Common myeloid progenitor, CD34-positive (primary cell): ENCODE measurements around the gene TSACC.

Source experiments
- CTCF ChIA-PET: fragments of 350-600 bp; sonication (Branson Sonifier 250); formaldehyde crosslinking; loops from one replicate; lab custom pipeline; 2021; ENCODE audit warnings: antibody characterized with exemption; lab: Charles Lee
- POLR2A ChIA-PET: fragments of 350-600 bp; sonication (Branson Sonifier 250); formaldehyde crosslinking; loops from one replicate; lab custom pipeline; 2021; ENCODE audit warnings: antibody characterized with exemption; lab: Charles Lee
- DNase-seq, 3 donors: peaks; one replicate each; pipeline versions ENCODE4 v3.0.0 to v3.0.0-alpha.2; 2013
- H3K27ac ChIP-seq, 2 experiments: 1 replicate in 1 of 2; 2 replicates in 1 of 2; pipeline ENCODE4 v1.7.0; 2013; ENCODE audit warnings: inconsistent platforms in 2 of 2, low read length in 2 of 2, mild to moderate bottlenecking in 2 of 2, low read depth in 1 of 2, moderate library complexity in 1 of 2; ENCODE audit not compliant: severe bottlenecking in 2 of 2, insufficient read depth in 1 of 2, poor library complexity in 1 of 2
- H3K27me3 ChIP-seq, 5 experiments: replicated peaks in 2 of 5; 1 replicate in 3 of 5; 2 replicates in 2 of 5; pipeline versions ENCODE4 v1.6.1 to v1.7.0; 2013; ENCODE audit warnings: low read length in 4 of 5, mild to moderate bottlenecking in 2 of 5, moderate library complexity in 2 of 5, inconsistent platforms in 1 of 5; ENCODE audit not compliant: insufficient read depth in 5 of 5, control insufficient read depth in 4 of 5
- H3K36me3 ChIP-seq, 4 experiments: 1 replicate in 2 of 4; 2 replicates in 2 of 4; pipeline versions ENCODE4 v1.6.1 to v1.7.0; 2013; ENCODE audit warnings: low read length in 3 of 4, control low read depth in 1 of 4, mild to moderate bottlenecking in 1 of 4; ENCODE audit not compliant: control insufficient read depth in 4 of 4, insufficient read depth in 4 of 4
- H3K4me1 ChIP-seq, 4 experiments: 1 replicate in 3 of 4; 2 replicates in 1 of 4; pipeline versions ENCODE4 v1.6.1 to v1.7.1; 2013; ENCODE audit warnings: low read length in 3 of 4, mild to moderate bottlenecking in 3 of 4, control low read depth in 1 of 4, inconsistent platforms in 1 of 4, moderate library complexity in 1 of 4; ENCODE audit not compliant: control insufficient read depth in 4 of 4, insufficient read depth in 4 of 4; ENCODE audit errors: control extremely low read depth in 1 of 4
- H3K4me3 ChIP-seq, 7 experiments: 1 replicate in 4 of 7; 2 replicates in 3 of 7; pipeline versions ENCODE4 v1.5.1 to v1.7.0; 2013; ENCODE audit warnings: mild to moderate bottlenecking in 7 of 7, low read length in 6 of 7, moderate library complexity in 6 of 7, inconsistent platforms in 2 of 7, low read depth in 2 of 7, control low read depth in 1 of 7; ENCODE audit not compliant: insufficient read depth in 4 of 7, control insufficient read depth in 1 of 7; ENCODE audit errors: extremely low read depth in 1 of 7
- H3K9me3 ChIP-seq, 5 experiments: 1 replicate in 4 of 5; 2 replicates in 1 of 5; pipeline versions ENCODE4 v1.6.1 to v1.7.1; 2013; ENCODE audit warnings: low read length in 4 of 5, mild to moderate bottlenecking in 2 of 5, inconsistent platforms in 1 of 5, low read depth in 1 of 5, moderate library complexity in 1 of 5; ENCODE audit not compliant: control insufficient read depth in 4 of 5, insufficient read depth in 2 of 5; ENCODE audit errors: control extremely low read depth in 1 of 5
- WGBS: methylation state at CpG from one replicate; pipeline ENCODE4 v1.1.5; 2013; ENCODE audit not compliant: insufficient coverage; 5-methylcytosine and 5-hydroxymethylcytosine counted together

Gene TSACC

GRCh38 chr1:156378557-156378956 lies 40.2 kb downstream of the TSACC start:
- Histone ChIP-seq H3K4me1 (peaks cover 0 to 13% (median 6%) of the 10 kb centered on the region in 4 experiments), H3K27ac (no peak overlapping the region), H3K4me3 (no peak overlapping the region), H3K9me3 (no peaks in the 10 kb centered on the region), H3K36me3 (no peaks in the 10 kb centered on the region), H3K27me3 (peaks cover 0 to 4% (median 0%) of the 10 kb centered on the region in 5 experiments)
- WGBS: 84% methylated on average over 4 of the region's 6 CpGs
- POLR2A ChIA-PET: no interaction called here
- CTCF ChIA-PET: interaction anchor here (1.3 to 5.9 kb wide), 5 partner anchors 7 to 73 kb away, joined by 3 to 48 read pairs (median 6); no protein-coding TSS in a partner anchor
- no peak for DNase-seq

GRCh38 chr1:156379420-156380165 lies 41.3 kb downstream of the TSACC start:
- CTCF ChIA-PET: interaction anchor here (1.3 to 5.9 kb wide), 2 partner anchors 10 to 67 kb away, joined by 4 to 35 read pairs; no protein-coding TSS in a partner anchor
- Histone ChIP-seq H3K9me3 (no peaks in the 10 kb centered on the region), H3K4me3 (no peak overlapping the region), H3K4me1 (peaks cover 3 to 21% (median 11%) of the 10 kb centered on the region in 4 experiments), H3K27me3 (peaks cover 0 to 2% (median 0%) of the 10 kb centered on the region in 5 experiments), H3K27ac (no peak overlapping the region), H3K36me3 (no peaks in the 10 kb centered on the region)
- POLR2A ChIA-PET: no interaction called here
- no peak for DNase-seq
- no CpG with 5 or more reads among the region's 3 CpGs for WGBS

- CTCF ChIA-PET: interaction anchor here (0.6 to 9.4 kb wide), 13 partner anchors 10 to 240 kb away, joined by 3 to 166 read pairs (median 7); partner anchors contain the start of gene HAPLN2
- POLR2A ChIA-PET: no interaction called here
- no peak overlapping the region for H3K4me3 ChIP-seq
- WGBS: 77% methylated on average over 2 of the region's 7 CpGs
- no peaks in the 10 kb centered on the region for H3K9me3 ChIP-seq
- peaks cover 3 to 17% (median 12%) of the 10 kb centered on the region in 4 experiments for H3K4me1 ChIP-seq
- no peak for DNase-seq
- H3K27me3 ChIP-seq: peaks cover 0 to 16% (median 7%) of the 10 kb centered on the region in 5 experiments
- H3K27ac ChIP-seq: no peak overlapping the region
- no peaks in the 10 kb centered on the region for H3K36me3 ChIP-seq
Observed at GRCh38 chr1:156382561-156382960, 44.2 kb downstream of the TSACC start.

GRCh38 chr1:156383023-156383422 lies 44.7 kb downstream of the TSACC start:
- H3K4me3 ChIP-seq: no peak overlapping the region
- peaks cover 3 to 21% (median 17%) of the 10 kb centered on the region in 4 experiments for H3K4me1 ChIP-seq
- H3K27ac ChIP-seq: no peak overlapping the region
- POLR2A ChIA-PET: no interaction called here
- DNase-seq: peak; percentile 62 to 76 (median 69)
- 55% methylated on average over 8 of the region's 9 CpGs for WGBS
- no peaks in the 10 kb centered on the region for H3K9me3 ChIP-seq
- CTCF ChIA-PET: interaction anchor here (0.6 to 9.4 kb wide), 15 partner anchors 10 to 240 kb away, joined by 3 to 166 read pairs (median 5); no protein-coding TSS in a partner anchor
- H3K36me3 ChIP-seq: no peaks in the 10 kb centered on the region
- peaks cover 0 to 20% (median 10%) of the 10 kb centered on the region in 5 experiments for H3K27me3 ChIP-seq

GRCh38 chr1:156384007-156384406 lies 45.7 kb downstream of the TSACC start:
- 11% methylated on average over 3 of the region's 3 CpGs for WGBS
- H3K36me3 ChIP-seq: no peaks in the 10 kb centered on the region
- peak in 2 of 3 donors; percentile 30 to 37 for DNase-seq
- CTCF ChIA-PET: interaction anchor here (0.7 to 9.4 kb wide), 16 partner anchors 8 to 243 kb away, joined by 3 to 166 read pairs (median 24); partner anchors contain the start of gene RHBG
- H3K4me1 ChIP-seq: peaks cover 3 to 28% (median 23%) of the 10 kb centered on the region in 4 experiments
- POLR2A ChIA-PET: interaction anchor here (0.6 kb wide), 1 partner anchor 534 kb away, joined by 3 read pairs; no protein-coding TSS in a partner anchor
- H3K9me3 ChIP-seq: no peaks in the 10 kb centered on the region
- H3K4me3 ChIP-seq: no peak overlapping the region
- peaks cover 0 to 30% (median 10%) of the 10 kb centered on the region in 5 experiments for H3K27me3 ChIP-seq
- H3K27ac ChIP-seq: no peak overlapping the region

- Histone ChIP-seq H3K4me3 (no peak overlapping the region), H3K36me3 (no peaks in the 10 kb centered on the region), H3K9me3 (no peaks in the 10 kb centered on the region), H3K27me3 (peaks cover 0 to 37% (median 14%) of the 10 kb centered on the region in 5 experiments), H3K27ac (no peak overlapping the region), H3K4me1 (peaks cover 3 to 28% (median 23%) of the 10 kb centered on the region in 4 experiments)
- POLR2A ChIA-PET: interaction anchor here (0.6 kb wide), 1 partner anchor 534 kb away, joined by 3 read pairs; no protein-coding TSS in a partner anchor
- CTCF ChIA-PET: interaction anchor here (0.9 to 9.4 kb wide), 17 partner anchors 9 to 243 kb away, joined by 3 to 166 read pairs (median 18); partner anchors contain the start of gene RHBG
- 100% methylated on average over 2 of the region's 5 CpGs for WGBS
- no peak for DNase-seq
Observed at GRCh38 chr1:156384658-156385057, 46.3 kb downstream of the TSACC start.
